ENCODE measurements around the gene DOCK3. TPM values are rescaled to one million over a fixed set of nuclear protein-coding genes. Genes with fewer than 3 reads are reported as not detected.

DOCK3 gene
- total RNA-seq, 1 experiment from 2014 or later = 0.47 TPM

DNA sequence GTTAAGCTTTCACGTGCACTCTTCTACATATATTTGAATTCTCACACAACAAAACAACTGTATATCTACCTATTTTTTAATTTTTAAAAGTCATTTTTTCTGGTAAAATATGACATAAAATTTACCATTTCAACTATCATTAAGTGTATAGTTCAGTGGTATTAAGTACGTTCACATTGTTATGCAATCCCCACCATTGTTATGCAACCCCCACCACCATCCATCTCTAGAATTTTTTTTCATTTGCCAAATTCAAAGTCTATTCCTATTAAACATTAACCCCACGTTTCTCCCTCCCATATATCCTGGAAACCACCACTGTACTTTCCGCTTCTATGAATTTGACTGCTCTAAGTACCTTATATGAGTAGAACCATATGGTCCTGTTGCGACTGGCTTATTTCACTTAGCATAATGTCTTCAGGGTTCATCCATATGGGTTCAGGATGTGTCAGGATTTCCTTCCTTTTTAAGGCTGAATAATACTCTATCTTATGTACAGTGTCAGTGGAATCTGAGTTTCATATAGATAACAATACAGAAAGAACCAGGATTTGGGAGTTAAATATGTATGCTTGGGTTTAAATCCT is 279.2 kb downstream of the DOCK3 start:
- intact Hi-C loops (cut with micrococcal nuclease; ENCODE audit: unreplicated experiment) = no loop called here

DNA sequence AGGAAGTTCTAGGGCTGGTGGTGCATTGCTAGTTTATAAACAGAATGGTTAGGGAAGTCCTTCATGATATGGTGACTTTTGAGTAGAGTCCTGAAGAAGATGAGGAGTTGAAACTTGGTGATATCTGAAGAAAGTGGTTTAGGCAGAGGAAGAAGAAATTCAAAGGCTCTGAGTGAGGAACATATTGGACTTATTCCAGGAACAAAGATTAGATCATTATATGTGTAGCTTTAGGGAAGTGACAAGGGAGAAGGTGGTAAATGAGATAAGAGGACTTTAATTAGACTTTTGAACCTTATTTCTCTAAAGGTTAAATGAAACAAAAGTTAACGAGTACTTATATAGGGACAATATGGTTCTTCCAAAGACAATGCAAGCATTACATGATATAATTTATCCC is 286.7 kb downstream of the DOCK3 start:
- BruUV-seq (replicated peaks) = no TSS peak
- POLR2A ChIA-PET (ENCODE audit: low non-redundant PET) = no interaction called here

More for the DNA sequence above, 279.2 kb downstream of the DOCK3 start:
- H3K4me3 ChIP-seq (ENCODE audit: low read depth, low read length, poor library complexity, severe bottlenecking) = no peak overlapping the region
- H3K27ac ChIP-seq (ENCODE audit: low read depth, low read length, poor library complexity, severe bottlenecking) = no peak overlapping the region
- no peaks in the 10 kb centered on the region for H3K36me3 ChIP-seq (ENCODE audit: insufficient read depth, low read length, poor library complexity, severe bottlenecking)
- no peaks in the 10 kb centered on the region for H3K4me1 ChIP-seq (ENCODE audit: insufficient read depth, low read length, poor library complexity, severe bottlenecking)
- no peaks in the 10 kb centered on the region for H3K27me3 ChIP-seq (replicated peaks; ENCODE audit: insufficient read depth, low read depth, low read length, poor library complexity)
- BruUV-seq (replicated peaks) = no TSS peak
- DNase-seq (ENCODE audit: low spot score) = no peak
- CTCF ChIA-PET = no interaction called here
- no peaks in the 10 kb centered on the region for H3K9me3 ChIP-seq (ENCODE audit: low read depth, low read length, poor library complexity, severe bottlenecking)
- no peak for TF ChIP-seq EZH2 (IDR thresholded peaks at IDR 0.05; ENCODE audit: borderline replicate concordance, low read depth, low read length, poor library complexity, severe bottlenecking)
- TF ChIP-seq, protein P1, sequence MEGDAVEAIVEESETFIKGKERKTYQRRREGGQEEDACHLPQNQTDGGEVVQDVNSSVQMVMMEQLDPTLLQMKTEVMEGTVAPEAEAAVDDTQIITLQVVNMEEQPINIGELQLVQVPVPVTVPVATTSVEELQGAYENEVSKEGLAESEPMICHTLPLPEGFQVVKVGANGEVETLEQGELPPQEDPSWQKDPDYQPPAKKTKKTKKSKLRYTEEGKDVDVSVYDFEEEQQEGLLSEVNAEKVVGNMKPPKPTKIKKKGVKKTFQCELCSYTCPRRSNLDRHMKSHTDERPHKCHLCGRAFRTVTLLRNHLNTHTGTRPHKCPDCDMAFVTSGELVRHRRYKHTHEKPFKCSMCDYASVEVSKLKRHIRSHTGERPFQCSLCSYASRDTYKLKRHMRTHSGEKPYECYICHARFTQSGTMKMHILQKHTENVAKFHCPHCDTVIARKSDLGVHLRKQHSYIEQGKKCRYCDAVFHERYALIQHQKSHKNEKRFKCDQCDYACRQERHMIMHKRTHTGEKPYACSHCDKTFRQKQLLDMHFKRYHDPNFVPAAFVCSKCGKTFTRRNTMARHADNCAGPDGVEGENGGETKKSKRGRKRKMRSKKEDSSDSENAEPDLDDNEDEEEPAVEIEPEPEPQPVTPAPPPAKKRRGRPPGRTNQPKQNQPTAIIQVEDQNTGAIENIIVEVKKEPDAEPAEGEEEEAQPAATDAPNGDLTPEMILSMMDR (conservative IDR thresholded peaks at IDR 0.05; ENCODE audit: low read depth, low read length) = no peak
- POLR2A ChIA-PET (ENCODE audit: low non-redundant PET) = no interaction called here

DNA sequence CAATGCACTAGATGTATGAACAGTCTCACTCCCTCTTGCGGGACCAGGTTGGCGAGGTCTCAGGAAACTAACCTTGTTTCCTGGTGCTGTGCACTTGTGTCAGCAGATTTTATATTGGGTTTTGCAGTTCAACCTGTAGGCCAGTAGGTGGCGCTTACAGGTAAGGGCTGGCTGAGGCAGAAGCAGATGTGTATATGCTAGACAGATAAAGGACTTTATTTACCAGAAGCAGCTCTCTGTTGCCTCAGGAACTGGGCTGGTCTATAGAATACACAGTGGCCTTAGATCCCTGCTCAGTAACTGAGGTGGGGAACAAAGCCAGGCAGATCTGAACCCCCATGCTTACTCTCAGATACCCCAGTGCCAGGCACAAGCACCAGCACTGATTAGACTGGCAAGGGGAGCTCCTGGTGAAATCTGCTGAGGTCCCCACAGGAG is 296.8 kb downstream of the DOCK3 start:
- H3K4me3 ChIP-seq (ENCODE audit: low read depth, low read length, poor library complexity, severe bottlenecking) = no peak overlapping the region
- H3K36me3 ChIP-seq (ENCODE audit: insufficient read depth, low read length, poor library complexity, severe bottlenecking) = no peaks in the 10 kb centered on the region
- H3K4me1 ChIP-seq (ENCODE audit: insufficient read depth, low read length, poor library complexity, severe bottlenecking) = no peaks in the 10 kb centered on the region
- ChIA-PET POLR2A (ENCODE audit: low non-redundant PET) (no interaction called here), CTCF (no interaction called here)
- DNase-seq (ENCODE audit: low spot score) = peak; percentile 36
- TF ChIP-seq, protein P1 (conservative IDR thresholded peaks at IDR 0.05; ENCODE audit: low read depth, low read length) = peak; percentile 70
- no peak for TF ChIP-seq EZH2 (IDR thresholded peaks at IDR 0.05; ENCODE audit: borderline replicate concordance, low read depth, low read length, poor library complexity, severe bottlenecking)
- no peaks in the 10 kb centered on the region for H3K9me3 ChIP-seq (ENCODE audit: low read depth, low read length, poor library complexity, severe bottlenecking)
- no peaks in the 10 kb centered on the region for H3K27me3 ChIP-seq (replicated peaks; ENCODE audit: insufficient read depth, low read depth, low read length, poor library complexity)
- no TSS peak for BruUV-seq (replicated peaks)
- intact Hi-C loops (cut with micrococcal nuclease; ENCODE audit: unreplicated experiment) = loop anchor here (2.0 kb wide), 1 partner anchor 401 kb away; no protein-coding TSS in a partner anchor
- no peak overlapping the region for H3K27ac ChIP-seq (ENCODE audit: low read depth, low read length, poor library complexity, severe bottlenecking)

More for the DNA sequence above, 286.7 kb downstream of the DOCK3 start:
- no peak overlapping the region for H3K4me3 ChIP-seq (ENCODE audit: low read depth, low read length, poor library complexity, severe bottlenecking)
- H3K27me3 ChIP-seq (replicated peaks; ENCODE audit: insufficient read depth, low read depth, low read length, poor library complexity) = no peaks in the 10 kb centered on the region
- no peaks in the 10 kb centered on the region for H3K9me3 ChIP-seq (ENCODE audit: low read depth, low read length, poor library complexity, severe bottlenecking)
- intact Hi-C loops (cut with micrococcal nuclease; ENCODE audit: unreplicated experiment) = no loop called here
- no peak for TF ChIP-seq EZH2 (IDR thresholded peaks at IDR 0.05; ENCODE audit: borderline replicate concordance, low read depth, low read length, poor library complexity, severe bottlenecking)
- TF ChIP-seq, protein P1 (conservative IDR thresholded peaks at IDR 0.05; ENCODE audit: low read depth, low read length) = no peak
- H3K4me1 ChIP-seq (ENCODE audit: insufficient read depth, low read length, poor library complexity, severe bottlenecking) = no peaks in the 10 kb centered on the region
- DNase-seq (ENCODE audit: low spot score) = no peak
- CTCF ChIA-PET = no interaction called here
- H3K36me3 ChIP-seq (ENCODE audit: insufficient read depth, low read length, poor library complexity, severe bottlenecking) = no peaks in the 10 kb centered on the region
- H3K27ac ChIP-seq (ENCODE audit: low read depth, low read length, poor library complexity, severe bottlenecking) = no peak overlapping the region
